ENCODE measurements around the gene ATAD3C. TPM values are rescaled to one million over a fixed set of nuclear protein-coding genes. Genes with fewer than 3 reads are reported as not detected.
"Not testable (repeated sequence)": the region's sequence is repeated elsewhere in the genome, so short reads cannot be mapped to it uniquely, and the experiment has no call there.

The ATAD3C gene
- total and polyA plus RNA-seq, 12 donors = under 0.01 to 1.4 (median 0.69) TPM; not detected in 3

DNA sequence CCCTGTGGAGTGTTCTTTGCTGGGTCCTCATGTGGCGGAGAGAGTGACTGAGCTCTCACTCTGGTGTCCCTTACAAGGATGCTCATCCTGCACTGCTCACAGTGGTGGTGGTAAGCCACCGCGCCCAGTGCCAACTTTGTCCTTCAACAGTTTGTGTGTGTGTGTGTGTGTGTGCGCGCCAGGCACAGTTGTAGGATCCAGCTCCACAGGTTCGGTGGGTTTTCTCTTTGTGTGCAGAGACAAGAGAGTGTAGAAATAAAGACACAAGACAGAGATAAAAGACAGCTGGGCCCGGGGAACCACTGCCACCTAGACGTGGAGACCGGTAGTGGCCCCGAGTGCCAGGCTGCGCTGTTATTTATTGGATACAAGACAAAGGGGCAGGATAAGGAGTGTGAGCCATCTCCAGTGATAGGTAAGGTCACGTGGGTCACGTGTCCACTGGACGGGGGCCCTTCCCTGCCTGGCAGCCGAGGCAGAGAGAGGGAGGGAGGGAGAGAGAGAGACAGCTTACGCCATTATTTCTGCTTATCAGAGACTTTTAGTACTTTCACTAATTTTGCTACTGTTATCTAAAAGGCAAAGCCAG is 55.4 kb downstream of the ATAD3C start:
- intact Hi-C loops (cut with DNase I); H3K27me3 ChIP-seq; H3K4me3 ChIP-seq; H3K36me3 ChIP-seq (replicated peaks in 1 of 2); H3K4me1 ChIP-seq (replicated peaks in 1 of 2); H3K9me3 ChIP-seq (replicated peaks in 1 of 3): not testable (repeated sequence)
- 20 to 32% (median 25%) methylated on average over 16 of the region's 16 CpGs for WGBS, 4 donors
- TF ChIP-seq CTCF (IDR thresholded peaks at IDR 0.05) = peak; percentile 64 to 91 (median 84)
- peak; percentile 60 to 83 for TF ChIP-seq POLR2A (IDR thresholded peaks at IDR 0.05)
- peak; percentile 85 to 97 (median 93) for DNase-seq
- peak overlapping the region; percentile 84 to 97 (median 87) for H3K27ac ChIP-seq

GRCh38 chr1:1505366-1505798 is 55.9 kb downstream of the ATAD3C start:
- peak overlapping the region; percentile 84 to 97 (median 87) for H3K27ac ChIP-seq
- intact Hi-C loops (cut with DNase I); H3K9me3 ChIP-seq (replicated peaks in 1 of 3); H3K27me3 ChIP-seq; H3K4me1 ChIP-seq (replicated peaks in 1 of 2); H3K36me3 ChIP-seq (replicated peaks in 1 of 2); H3K4me3 ChIP-seq: not testable (repeated sequence)
- peak in 5 of 6 experiments; percentile 5 to 56 (median 36) for TF ChIP-seq CTCF (IDR thresholded peaks at IDR 0.05)
- WGBS, 4 donors = 6 to 19% (median 15%) methylated on average over 11 to 16 of the region's 22 CpGs
- DNase-seq = peak in 6 of 7 donors; percentile 57 to 88 (median 72)

- H3K27ac ChIP-seq = peak overlapping the region; percentile 84 to 97 (median 87)
- DNase-seq = peak in 1 of 7 donors; percentile 17
- H3K27me3 ChIP-seq; H3K4me1 ChIP-seq (replicated peaks in 1 of 2); H3K36me3 ChIP-seq (replicated peaks in 1 of 2); H3K9me3 ChIP-seq (replicated peaks in 1 of 3); intact Hi-C loops (cut with DNase I); H3K4me3 ChIP-seq: not testable (repeated sequence)
- WGBS, 4 donors = 65 to 76% (median 72%) methylated on average over 5 of the region's 5 CpGs
These were observed 56.3 kb downstream of the ATAD3C start for GRCh38 chr1:1505801-1506200.

- H3K36me3 ChIP-seq (replicated peaks in 1 of 2) = no peaks in the 10 kb centered on the region
- no peak for DNase-seq
- H3K4me3 ChIP-seq = no peak overlapping the region
- TF ChIP-seq POLR2A (IDR thresholded peaks at IDR 0.05) (no peak), CTCF (IDR thresholded peaks at IDR 0.05) (no peak)
- H3K27me3 ChIP-seq = no peaks in the 10 kb centered on the region
- intact Hi-C loops (cut with DNase I) = no loop called here
- no peak overlapping the region for H3K27ac ChIP-seq
- peaks cover 0 to 13% of the 10 kb centered on the region in 2 donors for H3K4me1 ChIP-seq (replicated peaks in 1 of 2)
- WGBS, 4 donors = 88 to 94% (median 89%) methylated on average over 4 of the region's 4 CpGs
- no peaks in the 10 kb centered on the region for H3K9me3 ChIP-seq (replicated peaks in 1 of 3)
These were observed 57.8 kb downstream of the ATAD3C start for GRCh38 chr1:1507305-1507704.

- WGBS, 4 donors = 47 to 58% (median 52%) methylated on average over 10 to 32 of the region's 34 CpGs; no CpG with 5 or more reads in 1 of the 4 donors
- H3K4me3 ChIP-seq; H3K9me3 ChIP-seq (replicated peaks in 1 of 3); H3K27me3 ChIP-seq; intact Hi-C loops (cut with DNase I); H3K36me3 ChIP-seq (replicated peaks in 1 of 2): not testable (repeated sequence)
- H3K27ac ChIP-seq = peak overlapping the region in 1 of 5 donors; percentile 55
- peak in 6 of 7 donors; percentile 38 to 67 (median 54) for DNase-seq
- peaks cover 0 to 13% of the 10 kb centered on the region in 2 donors for H3K4me1 ChIP-seq (replicated peaks in 1 of 2)
These were observed 59.4 kb downstream of the ATAD3C start for GRCh38 chr1:1508775-1509464.

GRCh38 chr1:1509465-1509850 is 60.0 kb downstream of the ATAD3C start:
- not testable (repeated sequence) for H3K4me3 ChIP-seq; H3K9me3 ChIP-seq (replicated peaks in 1 of 3); DNase-seq

More at GRCh38 chr1:1509465-1509850, 60.0 kb downstream of the ATAD3C start:
- H3K27me3 ChIP-seq; intact Hi-C loops (cut with DNase I); H3K36me3 ChIP-seq (replicated peaks in 1 of 2); H3K27ac ChIP-seq: not testable (repeated sequence)
- WGBS, 4 donors = 0 to 80% (median 75%) methylated on average over 1 to 17 of the region's 21 CpGs
- peaks cover 0 to 13% of the 10 kb centered on the region in 2 donors for H3K4me1 ChIP-seq (replicated peaks in 1 of 2)

Measured in adrenal gland (tissue), 12 donors.